Measurements from ENCODE around the gene SPON1.

DNA sequence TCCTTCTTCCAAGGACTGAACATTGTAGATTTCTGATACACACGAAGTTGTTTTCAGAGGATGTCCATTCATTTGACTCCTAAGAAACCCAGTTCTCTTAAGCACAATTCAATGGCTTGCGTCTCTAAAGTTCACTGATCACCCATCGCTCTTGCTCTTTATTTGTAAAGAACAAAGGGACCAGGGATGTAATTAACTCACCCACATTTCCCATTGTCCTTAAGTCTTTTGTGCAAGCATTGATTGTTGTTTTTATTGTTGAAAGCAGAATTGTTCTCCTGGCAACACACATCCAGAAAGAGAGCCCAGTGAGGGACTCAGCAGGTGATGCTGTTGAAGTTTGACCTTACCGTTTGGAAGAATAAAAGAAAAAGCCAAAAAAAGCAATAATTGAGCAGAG, 59.2 kb downstream of the SPON1 start:
- TF ChIP-seq, protein P1, sequence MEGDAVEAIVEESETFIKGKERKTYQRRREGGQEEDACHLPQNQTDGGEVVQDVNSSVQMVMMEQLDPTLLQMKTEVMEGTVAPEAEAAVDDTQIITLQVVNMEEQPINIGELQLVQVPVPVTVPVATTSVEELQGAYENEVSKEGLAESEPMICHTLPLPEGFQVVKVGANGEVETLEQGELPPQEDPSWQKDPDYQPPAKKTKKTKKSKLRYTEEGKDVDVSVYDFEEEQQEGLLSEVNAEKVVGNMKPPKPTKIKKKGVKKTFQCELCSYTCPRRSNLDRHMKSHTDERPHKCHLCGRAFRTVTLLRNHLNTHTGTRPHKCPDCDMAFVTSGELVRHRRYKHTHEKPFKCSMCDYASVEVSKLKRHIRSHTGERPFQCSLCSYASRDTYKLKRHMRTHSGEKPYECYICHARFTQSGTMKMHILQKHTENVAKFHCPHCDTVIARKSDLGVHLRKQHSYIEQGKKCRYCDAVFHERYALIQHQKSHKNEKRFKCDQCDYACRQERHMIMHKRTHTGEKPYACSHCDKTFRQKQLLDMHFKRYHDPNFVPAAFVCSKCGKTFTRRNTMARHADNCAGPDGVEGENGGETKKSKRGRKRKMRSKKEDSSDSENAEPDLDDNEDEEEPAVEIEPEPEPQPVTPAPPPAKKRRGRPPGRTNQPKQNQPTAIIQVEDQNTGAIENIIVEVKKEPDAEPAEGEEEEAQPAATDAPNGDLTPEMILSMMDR (IDR thresholded peaks at IDR 0.05) = no peak
- TF ChIP-seq POLR2AphosphoS5 (IDR thresholded peaks at IDR 0.05; ENCODE audit: low read depth, low read length) = no peak
- TF ChIP-seq TCF7L2 (IDR thresholded peaks at IDR 0.05; ENCODE audit: low read depth, low read length) = no peak
- no peak for TF ChIP-seq SIN3A (IDR thresholded peaks at IDR 0.05; ENCODE audit: borderline replicate concordance, insufficient read depth, low read depth, low read length)
